Epidermal melanocyte (primary cell): ENCODE measurements around the gene RAB11FIP5.
"Not testable (repeated sequence)": the region's sequence is repeated elsewhere in the genome, so short reads cannot be mapped to it uniquely, and the experiment has no call there.

Experiments
- DNase-seq: peaks from one replicate; pipeline ENCODE4 v3.0.0; 2011; ENCODE audit warnings: low spot score; ENCODE audit not compliant: insufficient read length

RAB11FIP5 gene

GRCh38 chr2:73112913-73113854, at the start of gene RAB11FIP5:
Gene RAB11FIP5 (minus strand): TSS chr2:73112948. CDS start chr2:73112777, 171 bp downstream.
- DNase-seq: peak; percentile 42

GRCh38 chr2:73156539-73157124, 43.9 kb upstream of the RAB11FIP5 start:
- DNase-seq: no peak

GRCh38 chr2:73142937-73143336, 30.2 kb upstream of the RAB11FIP5 start:
- no peak for DNase-seq

GRCh38 chr2:73141896-73142295, 29.1 kb upstream of the RAB11FIP5 start:
- no peak for DNase-seq

GRCh38 chr2:73135236-73135635, 22.5 kb upstream of the RAB11FIP5 start:
- DNase-seq: no peak

- DNase-seq: no peak
Measured at GRCh38 chr2:73134471-73134870, 21.7 kb upstream of the RAB11FIP5 start.

- no peak for DNase-seq
Measured at GRCh38 chr2:73133566-73134197, 20.9 kb upstream of the RAB11FIP5 start.

GRCh38 chr2:73131807-73132206, 19.1 kb upstream of the RAB11FIP5 start:
- no peak for DNase-seq

- DNase-seq: no peak
Measured at GRCh38 chr2:73130790-73131189, 18.0 kb upstream of the RAB11FIP5 start.

- DNase-seq: no peak
Measured at GRCh38 chr2:73128841-73129535, 16.2 kb upstream of the RAB11FIP5 start.

- DNase-seq: no peak
Measured at GRCh38 chr2:73122536-73122935, 9.8 kb upstream of the RAB11FIP5 start.

- DNase-seq: not testable (repeated sequence)
Measured at GRCh38 chr2:73119611-73120239, 7.0 kb upstream of the RAB11FIP5 start.

- no peak for DNase-seq
Measured at GRCh38 chr2:73117441-73117840, 4.7 kb upstream of the RAB11FIP5 start.

- DNase-seq: no peak
Measured at GRCh38 chr2:73116182-73116960, 3.6 kb upstream of the RAB11FIP5 start.

GRCh38 chr2:73114273-73114867, 1.6 kb upstream of the RAB11FIP5 start:
- no peak for DNase-seq

GRCh38 chr2:73112026-73112912, 479 bp downstream of the RAB11FIP5 start:
- DNase-seq: no peak

GRCh38 chr2:73111073-73112025, 1.4 kb downstream of the RAB11FIP5 start:
- DNase-seq: no peak
